NK-92 (cell line): ENCODE results near the gene CUL1.

ENCODE experiments used
- DNase-seq: peaks from one replicate; lab custom pipeline; 2025; ENCODE audit not compliant: unreplicated experiment; lab: John Stamatoyannopoulos, UW

CUL1 gene

DNA sequence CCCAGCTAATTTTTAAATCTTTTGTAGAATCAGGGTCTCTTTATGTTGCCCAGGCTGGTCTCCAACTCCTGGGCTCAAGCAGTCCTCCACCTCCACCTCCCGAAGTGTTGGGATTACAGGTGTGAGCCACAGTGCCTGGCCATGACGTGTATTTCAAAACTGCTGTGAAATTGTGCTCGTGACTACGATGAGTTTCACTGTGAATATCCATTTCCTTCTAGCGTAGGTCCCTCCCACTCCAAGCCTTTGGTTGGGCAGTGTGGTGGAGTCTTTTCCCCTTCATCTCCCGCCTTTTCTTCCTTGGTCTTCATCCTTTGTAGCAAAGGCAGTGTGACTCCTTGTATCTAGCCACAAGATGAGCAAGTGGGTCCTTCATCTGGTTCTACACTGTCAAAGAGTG, 56.2 kb downstream of the CUL1 start:
- DNase-seq = no peak

DNA sequence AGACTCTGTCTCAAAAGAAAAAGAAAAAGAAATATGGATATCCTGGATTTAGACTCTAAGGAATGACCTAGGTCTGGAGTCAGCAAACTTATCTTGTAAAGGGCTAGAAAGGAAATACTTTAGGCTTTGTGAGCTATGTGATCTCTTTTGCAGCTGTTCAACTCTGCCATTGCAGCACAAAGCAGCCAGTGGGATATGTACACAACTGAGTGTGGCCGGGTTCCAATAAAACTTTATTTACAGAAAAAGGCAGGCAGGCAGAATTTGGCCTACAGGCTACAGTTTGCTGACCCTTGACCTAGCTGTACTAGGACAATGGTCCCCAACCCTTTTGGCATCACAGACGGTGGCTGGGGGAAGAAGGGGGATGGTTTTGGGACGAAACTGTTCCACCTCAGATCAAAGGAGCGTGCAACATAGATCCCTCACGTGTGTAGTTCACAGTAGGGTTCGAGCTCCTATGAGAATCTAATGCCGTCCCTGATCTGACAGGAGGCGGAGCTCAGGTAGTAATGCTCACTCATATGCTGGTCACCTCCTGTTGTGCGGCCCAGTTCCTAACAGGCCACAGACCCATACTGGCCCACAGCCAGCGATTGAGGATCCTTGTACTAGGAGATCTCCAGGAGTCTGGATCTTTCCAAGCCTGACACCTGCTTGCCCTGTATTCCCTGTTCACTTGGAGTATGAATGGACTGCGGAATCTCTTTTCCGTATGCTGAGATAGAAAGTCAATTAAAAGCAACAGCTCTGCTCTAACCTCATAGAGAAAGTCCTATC, 63.0 kb downstream of the CUL1 start:
- DNase-seq = no peak

DNA sequence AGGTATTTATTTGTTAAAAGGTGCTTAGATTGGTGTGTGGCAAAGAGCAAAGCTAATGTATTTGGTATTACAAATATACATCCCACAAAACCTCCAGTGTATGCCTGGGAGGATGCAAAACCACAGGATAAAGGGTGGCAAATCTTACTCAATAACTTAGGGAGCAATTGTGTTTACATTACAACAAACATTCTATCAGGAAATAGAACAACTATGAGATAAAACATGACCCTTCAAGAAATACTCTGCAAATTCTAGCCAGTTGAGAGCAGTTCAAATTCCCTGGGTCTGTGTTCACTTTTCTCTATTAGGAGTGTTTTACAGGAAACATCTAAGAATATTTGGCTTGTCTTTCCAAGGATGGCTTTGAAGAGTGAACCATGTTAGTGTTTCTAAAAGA, 64.9 kb downstream of the CUL1 start:
- DNase-seq = no peak

DNA sequence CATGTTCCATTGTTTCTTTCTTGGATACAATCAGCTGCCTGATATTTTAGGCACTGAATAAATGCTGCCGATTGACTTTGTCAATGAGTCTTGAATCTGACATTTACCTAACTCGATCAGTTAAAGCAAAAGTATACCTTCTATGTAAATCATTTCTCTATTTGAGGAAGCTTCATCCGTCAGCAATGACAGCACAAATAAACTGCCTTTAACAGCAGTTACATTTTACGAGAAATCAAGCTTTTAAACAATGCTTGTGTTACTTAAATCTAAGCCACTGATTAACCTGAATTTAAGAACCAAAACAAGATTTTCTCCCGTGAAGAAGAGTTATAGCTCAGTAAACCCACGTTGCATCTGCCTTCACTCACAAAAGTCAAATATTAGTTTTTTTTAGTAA, 71.3 kb downstream of the CUL1 start:
- DNase-seq = no peak

DNA sequence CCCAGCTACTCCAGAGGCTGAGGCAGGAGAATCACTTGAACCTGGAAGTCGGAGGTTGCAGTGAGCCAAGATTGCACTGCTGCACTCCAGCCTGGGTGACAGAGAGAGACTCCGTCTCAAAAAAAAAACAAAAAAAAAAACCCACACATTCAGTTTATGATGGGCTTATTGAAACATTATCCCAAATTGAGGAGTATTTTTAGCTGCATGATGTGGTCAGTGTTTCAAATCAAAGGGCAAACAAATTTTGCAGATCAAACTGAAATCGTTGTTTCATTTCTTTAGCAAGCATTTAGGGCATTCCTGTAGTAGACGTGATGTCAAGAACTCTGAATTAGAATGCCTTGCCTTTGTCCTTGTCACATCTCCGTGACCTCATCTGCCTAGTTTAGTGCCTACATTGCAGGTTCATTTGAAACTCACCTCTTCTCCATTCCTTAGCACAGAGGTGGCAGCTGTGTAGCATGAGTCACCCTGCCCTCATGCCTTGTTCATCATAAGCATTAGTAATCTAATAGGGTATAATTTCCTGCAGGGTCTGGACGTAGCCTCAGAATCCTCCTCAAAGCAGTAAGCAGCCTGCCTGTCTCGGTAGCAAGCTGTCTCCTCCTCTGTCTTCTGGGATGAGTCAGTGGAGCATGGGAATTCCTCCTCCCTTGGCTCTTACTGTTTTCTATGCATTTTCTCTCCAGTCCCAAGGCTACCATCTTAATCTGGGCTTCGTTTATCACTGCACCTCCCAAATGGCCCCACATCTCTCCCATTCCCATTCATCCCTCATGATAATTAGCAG, 73.8 kb downstream of the CUL1 start:
- DNase-seq = no peak

DNA sequence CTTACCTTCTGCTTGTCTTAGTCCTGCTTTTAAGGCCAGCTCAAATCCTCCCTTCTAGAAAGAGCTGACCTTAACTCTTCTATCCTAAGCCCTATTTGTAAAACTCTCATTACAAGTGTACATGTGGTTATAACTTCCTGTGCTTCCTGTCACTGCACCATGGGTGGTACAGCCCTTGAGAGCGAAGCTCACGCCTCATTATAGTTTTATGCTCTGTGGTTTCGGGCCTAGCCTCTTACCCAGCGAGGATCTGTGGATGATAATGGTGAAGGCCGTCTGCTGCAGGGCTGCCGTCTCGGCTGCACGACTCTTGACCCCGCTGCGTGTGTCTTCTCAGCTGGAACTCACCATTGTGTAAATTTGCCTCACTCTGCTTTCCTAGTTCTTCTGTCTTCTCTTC, 74.6 kb downstream of the CUL1 start:
- DNase-seq = no peak

DNA sequence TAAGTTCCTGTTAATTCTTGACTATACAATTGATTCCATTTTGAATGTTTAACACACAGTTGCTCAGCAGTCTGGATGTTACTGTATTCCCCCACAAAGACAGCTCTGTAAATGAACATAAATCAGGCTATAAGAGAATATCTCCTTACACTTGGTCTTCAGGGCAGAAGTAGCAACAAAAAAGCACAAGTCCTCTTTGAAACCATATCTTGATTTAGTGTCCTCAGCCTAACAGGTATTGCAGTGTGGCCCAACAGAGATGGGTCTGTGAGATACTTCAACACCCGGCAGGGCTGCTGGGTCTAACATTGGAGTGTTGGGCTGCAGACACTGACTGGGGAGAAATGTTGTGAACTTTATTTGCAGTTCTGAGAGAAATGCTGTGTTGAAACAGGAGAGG, 75.8 kb downstream of the CUL1 start:
- no peak for DNase-seq

DNA sequence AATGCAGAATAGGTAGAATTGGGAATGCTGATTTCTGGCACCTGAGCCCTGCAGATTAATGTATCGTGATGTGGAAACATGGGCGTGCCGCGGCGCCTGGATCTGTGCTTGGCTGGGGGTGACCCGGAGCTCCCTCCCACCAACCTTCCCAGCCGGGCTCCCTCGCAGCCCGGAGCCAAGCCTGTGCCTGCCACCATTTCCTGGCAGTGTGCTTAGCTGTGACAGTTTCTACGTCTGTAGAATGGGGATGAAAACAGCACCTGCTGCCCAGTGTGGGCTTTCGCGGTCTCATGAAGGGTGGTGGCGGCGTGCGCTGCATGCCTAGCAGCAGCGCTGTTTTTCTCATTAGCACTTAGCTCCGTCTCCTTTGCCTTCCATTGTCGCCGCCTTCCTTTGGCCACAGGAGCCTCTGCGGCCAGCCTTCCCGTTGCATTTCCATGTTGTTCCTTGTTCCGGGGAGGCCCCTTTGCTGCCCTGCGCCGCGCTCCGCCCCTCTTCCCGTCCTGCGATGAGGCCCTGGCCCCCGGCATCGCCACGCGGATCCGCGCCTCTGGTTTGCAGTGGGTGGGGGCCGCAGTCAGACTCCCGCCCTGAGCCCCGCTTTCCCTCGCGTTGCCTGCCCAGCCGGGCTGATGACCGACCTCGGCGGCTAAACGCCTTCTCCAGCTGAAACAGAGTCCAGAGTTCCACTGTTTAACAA, 84.2 kb downstream of the CUL1 start:
- no peak for DNase-seq

DNA sequence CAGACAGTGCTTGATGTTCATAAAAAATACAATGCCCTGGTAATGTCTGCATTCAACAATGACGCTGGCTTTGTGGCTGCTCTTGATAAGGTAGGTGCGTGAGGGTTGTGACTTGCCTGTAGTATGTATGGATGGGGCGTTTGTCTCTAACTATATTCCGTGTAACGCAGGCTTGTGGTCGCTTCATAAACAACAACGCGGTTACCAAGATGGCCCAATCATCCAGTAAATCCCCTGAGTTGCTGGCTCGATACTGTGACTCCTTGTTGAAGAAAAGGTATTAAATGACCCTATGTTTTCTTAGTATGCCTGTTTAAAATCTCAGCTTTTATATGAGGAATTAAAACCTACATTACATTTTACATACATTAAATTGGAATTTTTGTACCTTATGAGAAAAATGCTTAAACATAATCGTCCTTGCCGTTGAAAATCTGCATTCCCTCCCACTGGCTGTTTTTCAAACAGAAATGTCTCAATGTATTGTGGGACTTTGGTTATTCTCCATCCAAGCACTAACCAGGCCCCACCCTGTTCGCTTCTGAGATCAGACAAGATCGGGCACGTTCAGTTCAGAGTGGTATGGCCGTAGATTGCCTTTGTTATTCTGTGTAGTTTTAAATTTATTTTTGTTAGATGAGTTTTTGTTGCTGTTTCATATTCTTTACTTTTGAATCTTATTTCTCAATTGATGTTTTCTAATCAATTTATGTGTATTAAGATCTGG, 85.3 kb downstream of the CUL1 start:
- no peak for DNase-seq

DNA sequence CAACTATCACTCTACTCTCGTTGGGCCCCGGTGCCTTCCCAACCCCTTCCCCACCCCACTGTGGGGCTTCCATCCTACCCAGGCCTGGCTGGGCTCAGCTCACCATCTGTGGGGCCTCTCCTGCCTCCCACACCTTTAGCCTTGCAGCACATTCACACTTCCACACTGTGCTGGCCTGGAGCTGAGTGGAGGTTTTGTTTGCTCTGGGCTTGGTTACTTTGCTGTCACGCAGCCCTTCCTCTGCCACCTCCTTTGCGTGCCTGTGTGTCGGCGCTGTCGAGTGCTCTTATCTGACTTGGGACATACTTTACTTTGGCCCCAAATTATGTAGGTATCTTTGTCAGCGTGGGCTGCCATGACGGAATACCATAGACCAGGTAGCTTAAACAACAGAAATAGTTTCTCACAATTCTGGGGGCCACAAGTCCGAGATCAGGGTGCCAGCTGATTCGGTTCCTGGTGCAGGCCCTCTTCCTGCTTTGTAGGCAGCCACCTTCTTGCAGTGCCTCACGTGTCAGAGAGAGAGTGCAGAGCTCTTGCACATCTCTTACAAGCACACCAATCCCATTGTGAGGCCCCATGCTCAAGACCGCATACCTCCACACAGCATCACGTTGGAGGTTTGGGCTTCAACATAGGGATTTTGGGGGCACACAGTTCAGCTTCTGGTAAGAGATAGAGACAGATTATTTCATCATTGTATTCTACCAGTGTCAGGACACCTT, 89.0 kb downstream of the CUL1 start:
- no peak for DNase-seq

DNA sequence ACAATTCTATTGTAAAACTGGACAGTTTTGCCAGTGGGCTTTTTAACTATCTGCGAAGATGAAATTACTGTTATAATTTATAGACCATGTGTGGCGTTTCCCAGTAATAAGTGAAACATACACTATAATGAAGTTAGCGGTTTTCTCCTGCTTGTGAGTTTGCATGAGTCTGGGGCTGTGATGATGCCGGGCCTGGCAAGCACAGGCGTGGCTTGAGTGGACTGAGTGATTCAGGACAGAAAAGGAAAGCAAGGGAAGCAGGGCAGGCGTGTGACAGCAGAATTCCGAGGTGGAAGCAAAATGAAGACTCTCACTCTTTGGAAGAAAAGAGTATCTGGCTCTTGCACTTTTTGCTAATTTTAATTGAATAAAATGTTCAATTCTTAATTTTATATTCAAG, 90.5 kb downstream of the CUL1 start:
- DNase-seq = no peak

DNA sequence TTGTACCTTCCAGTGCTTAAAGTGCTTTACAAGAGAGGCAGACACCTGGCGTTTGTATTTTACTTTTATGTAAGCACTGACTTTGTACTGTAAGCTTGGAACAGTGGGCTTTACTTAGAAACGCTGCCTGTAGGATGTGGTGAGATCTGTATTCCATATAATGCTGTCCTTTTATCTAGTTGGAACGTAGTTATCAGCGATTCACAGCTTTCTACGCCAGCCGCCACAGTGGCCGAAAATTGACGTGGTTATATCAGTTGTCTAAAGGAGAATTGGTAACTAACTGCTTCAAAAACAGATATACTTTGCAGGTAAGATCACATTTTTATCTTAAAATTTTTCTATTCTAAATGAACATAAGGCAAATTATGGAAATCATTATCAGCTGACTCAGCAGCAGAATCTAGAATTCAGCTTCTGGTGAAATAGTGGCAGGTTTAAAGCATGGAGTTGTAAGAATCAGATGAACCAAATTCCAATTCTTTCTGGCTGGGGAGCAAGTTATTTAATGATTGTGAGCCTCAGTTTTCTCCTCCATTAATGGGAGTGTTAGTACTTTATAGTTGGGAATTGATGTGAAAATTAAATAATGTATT, 91.5 kb downstream of the CUL1 start:
- DNase-seq = no peak

DNA sequence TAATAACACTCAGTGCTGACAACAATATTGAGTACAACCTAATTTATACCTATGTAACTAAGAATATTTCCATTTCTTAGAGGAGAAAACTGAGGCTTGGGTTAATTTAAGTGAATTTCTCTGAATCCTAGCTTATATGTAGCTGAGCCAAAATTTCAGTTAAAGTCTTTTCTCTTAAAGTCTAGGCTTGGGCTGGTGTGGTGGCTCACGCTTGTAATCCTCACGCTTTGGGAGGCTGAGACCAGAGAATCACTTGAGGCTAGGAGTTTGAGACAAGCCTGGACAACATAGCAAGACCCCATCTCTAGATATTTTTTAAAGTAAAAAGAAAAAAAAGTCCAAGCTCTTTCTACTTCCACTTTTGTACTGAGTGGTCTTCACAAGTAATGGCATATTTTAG, 92.1 kb downstream of the CUL1 start:
- DNase-seq = no peak

DNA sequence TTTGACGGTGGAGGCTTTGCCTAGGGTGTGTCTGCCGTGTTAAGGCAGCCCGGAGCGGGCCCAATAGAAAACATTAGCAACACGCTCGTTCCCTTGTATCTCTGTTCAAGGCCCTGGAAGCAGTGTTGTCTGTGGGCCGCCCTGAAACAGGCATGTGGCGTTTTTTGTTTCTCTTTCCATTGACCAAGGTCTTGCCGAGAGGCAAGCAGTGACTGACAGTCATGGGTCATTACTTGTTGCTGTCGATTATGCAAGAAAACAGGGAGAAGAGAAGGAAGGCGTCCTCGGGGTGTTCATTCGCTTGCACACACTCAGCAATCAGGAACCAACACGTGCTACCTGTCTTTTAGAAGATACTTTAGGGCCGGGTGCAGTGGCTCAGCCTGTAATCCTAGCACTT, 92.8 kb downstream of the CUL1 start:
- DNase-seq = no peak

DNA sequence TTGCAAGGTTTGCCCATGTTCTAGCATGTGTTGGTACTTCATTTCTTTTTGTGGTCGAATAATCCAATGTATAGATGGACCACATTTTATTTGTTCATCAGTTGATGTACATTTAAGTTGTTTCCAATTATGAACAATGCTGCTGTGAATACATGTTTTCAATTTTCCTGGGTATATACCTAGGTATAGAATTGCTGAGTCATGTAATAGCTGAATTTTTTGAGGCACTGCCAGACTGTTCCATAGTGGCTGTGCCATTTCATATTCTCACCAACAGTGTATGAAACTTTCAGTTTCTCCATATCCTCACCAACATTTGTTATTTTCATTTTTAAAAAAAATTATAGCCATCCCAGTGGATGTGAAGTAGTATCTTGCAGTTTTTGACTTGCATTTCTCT, 94.9 kb downstream of the CUL1 start:
- DNase-seq = no peak

DNA sequence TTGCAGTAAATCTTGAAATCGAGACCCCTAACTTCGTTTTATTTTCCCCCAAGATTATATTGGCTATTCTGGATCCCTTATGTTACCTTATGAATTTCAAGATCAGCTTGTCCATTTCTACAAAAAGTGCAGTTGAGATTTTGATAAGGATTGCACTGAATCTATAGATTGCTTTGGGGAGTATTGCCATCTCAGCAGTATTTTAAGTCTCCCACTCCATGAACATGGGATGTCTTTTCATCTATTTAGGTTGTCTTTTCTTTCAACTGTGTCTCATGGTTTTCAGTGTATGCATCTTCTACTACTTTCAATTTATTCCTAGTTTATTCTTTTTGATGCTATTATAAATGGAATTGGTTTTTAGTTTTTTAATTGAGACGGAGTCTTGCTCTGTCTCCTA, 95.8 kb downstream of the CUL1 start:
- DNase-seq = no peak

DNA sequence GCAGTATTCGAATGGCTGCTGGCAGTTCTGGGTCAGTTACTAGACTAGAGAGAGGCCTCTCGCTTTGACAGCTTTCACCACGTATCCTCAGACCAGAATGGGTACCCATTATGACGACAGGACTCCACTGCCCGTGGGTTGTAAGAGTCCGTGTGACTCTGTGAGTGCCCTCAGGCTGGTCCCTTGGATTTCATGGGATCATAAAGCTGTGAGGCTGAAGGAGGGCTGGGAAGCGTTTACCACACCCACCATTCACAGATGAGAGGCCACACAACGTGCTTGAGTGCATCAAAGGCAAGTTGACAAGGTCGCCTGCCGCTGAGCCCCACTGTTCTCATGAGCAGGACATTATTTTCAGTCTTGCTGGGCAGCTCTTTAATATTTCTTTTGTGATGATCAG, 98.1 kb downstream of the CUL1 start:
- no peak for DNase-seq

DNA sequence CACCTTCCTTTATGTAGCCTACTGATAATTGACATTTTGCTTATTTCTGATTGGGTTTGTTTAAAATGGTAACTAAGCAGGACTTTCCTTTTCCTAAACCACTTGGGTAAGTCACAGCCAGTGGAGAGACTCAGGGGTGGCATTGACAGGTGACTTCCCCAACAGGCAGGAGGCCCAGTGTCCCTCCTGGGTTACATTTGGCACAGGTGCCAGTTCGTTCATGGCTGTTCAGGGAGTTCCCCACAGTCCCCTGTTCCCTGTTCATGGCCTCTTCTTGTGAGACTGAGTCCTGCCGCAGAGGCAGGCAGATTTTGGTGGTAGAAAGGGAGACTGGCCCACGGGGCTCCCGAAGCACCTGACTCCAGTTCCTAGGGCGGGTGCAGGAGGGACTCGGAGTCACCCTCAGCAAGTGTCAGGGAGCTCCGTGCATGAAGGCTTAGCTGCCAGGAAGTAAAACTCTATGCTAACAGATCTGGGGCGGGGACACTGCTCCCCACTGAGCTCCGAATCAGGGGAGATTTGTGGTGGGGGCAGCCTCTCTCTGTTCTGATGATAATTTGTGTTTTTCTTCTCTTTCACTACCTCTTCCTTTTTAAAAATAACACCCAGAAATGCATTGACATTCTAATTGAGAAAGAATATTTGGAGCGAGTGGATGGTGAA, 101.3 kb downstream of the CUL1 start:
- no peak for DNase-seq

DNA sequence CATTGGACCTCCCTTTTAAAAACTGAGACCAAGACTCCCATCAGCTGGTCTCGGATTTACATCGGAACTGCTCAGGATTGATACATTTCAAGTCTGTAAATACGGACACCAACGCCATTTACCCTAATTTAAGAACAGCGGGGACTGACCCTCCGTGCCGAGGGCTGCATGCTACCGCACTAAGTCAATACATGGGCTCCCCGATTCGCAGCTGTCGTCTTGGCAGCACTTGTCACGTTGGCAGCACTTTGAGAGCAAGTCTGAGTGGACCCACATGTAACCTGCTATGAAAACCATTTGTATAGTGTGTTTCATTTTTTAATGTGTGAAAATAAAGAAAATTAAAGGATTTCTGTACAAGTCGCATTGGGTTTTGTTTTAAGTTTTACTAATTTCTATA, 102.0 kb downstream of the CUL1 start:
- DNase-seq = no peak

DNA sequence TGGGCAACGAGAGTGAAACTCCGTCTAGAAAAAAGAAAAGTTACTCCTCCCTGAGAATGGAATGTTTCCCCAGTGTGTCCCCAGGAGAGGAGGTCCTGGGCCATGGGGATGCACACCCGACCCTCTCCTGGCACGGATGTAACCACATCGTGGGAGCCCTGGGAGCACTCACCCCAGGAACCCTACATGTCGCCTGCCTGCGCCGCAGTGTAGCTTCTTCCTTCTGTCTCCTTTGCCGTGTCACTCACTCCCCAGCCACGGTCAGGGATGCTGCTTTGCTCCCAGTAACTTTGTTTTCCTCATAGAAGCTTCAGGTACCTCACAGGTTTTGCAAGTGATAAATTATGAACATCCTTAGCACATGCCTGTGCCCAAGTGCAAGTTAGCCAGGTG, 103.4 kb downstream of the CUL1 start:
- DNase-seq = no peak
